ENCODE results near the gene KCTD7.
A peak's percentile ranks its signal among the peaks of the same experiment; 100 is the strongest.
"Not testable (repeated sequence)": the region's sequence is repeated elsewhere in the genome, so short reads cannot be mapped to it uniquely, and the experiment has no call there.

Gene KCTD7

GRCh38 chr7:66617295-66617694, 11.4 kb upstream of the KCTD7 start:
- DNase-seq (ENCODE audit: low spot score): no peak

- not testable (repeated sequence) for DNase-seq (ENCODE audit: low spot score)
Measured at GRCh38 chr7:66619341-66619948, 9.2 kb upstream of the KCTD7 start.

GRCh38 chr7:66626331-66626934, 2.2 kb upstream of the KCTD7 start:
- no peak for DNase-seq (ENCODE audit: low spot score)

- peak; percentile 38 for DNase-seq (ENCODE audit: low spot score)
Measured at GRCh38 chr7:66627151-66627681, 1.5 kb upstream of the KCTD7 start.

GRCh38 chr7:66627881-66628360, 760 bp upstream of the KCTD7 start:
- no peak for DNase-seq (ENCODE audit: low spot score)

GRCh38 chr7:66629222-66630062, 761 bp downstream of the KCTD7 start:
- peak; percentile 70 for DNase-seq (ENCODE audit: low spot score)

GRCh38 chr7:66630531-66630930, 1.9 kb downstream of the KCTD7 start:
- DNase-seq (ENCODE audit: low spot score): no peak

GRCh38 chr7:66631471-66631870, 2.8 kb downstream of the KCTD7 start:
- no peak for DNase-seq (ENCODE audit: low spot score)

- DNase-seq (ENCODE audit: low spot score): no peak
Measured at GRCh38 chr7:66634816-66635215, 6.1 kb downstream of the KCTD7 start.

GRCh38 chr7:66635322-66635981, 6.8 kb downstream of the KCTD7 start:
- DNase-seq (ENCODE audit: low spot score): not testable (repeated sequence)

GRCh38 chr7:66635982-66636546, 7.4 kb downstream of the KCTD7 start:
- DNase-seq (ENCODE audit: low spot score): not testable (repeated sequence)

- DNase-seq (ENCODE audit: low spot score): no peak
Measured at GRCh38 chr7:66638309-66639099, 9.8 kb downstream of the KCTD7 start.

- DNase-seq (ENCODE audit: low spot score): no peak
Measured at GRCh38 chr7:66639773-66640172, 11.1 kb downstream of the KCTD7 start.

- DNase-seq (ENCODE audit: low spot score): no peak
Measured at GRCh38 chr7:66640802-66641525, 12.3 kb downstream of the KCTD7 start.

GRCh38 chr7:66641526-66641871, 12.8 kb downstream of the KCTD7 start:
- no peak for DNase-seq (ENCODE audit: low spot score)

GRCh38 chr7:66642186-66642585, 13.5 kb downstream of the KCTD7 start:
- DNase-seq (ENCODE audit: low spot score): peak; percentile 37

GRCh38 chr7:66642932-66643331, 14.3 kb downstream of the KCTD7 start:
- DNase-seq (ENCODE audit: low spot score): no peak

- no peak for DNase-seq (ENCODE audit: low spot score)
Measured at GRCh38 chr7:66643395-66643794, 14.7 kb downstream of the KCTD7 start.

GRCh38 chr7:66651026-66651425, 22.3 kb downstream of the KCTD7 start:
- DNase-seq (ENCODE audit: low spot score): not testable (repeated sequence)

GRCh38 chr7:66653719-66654274, 25.1 kb downstream of the KCTD7 start:
- DNase-seq (ENCODE audit: low spot score): not testable (repeated sequence)
